PC-3 (cell line): ENCODE results near the gene NBAS.

ENCODE experiments used
- EZH2 ChIP-seq: fragments of 300-600 bp; sonication (generic); IDR thresholded peaks from one replicate; pipeline ENCODE4 v1.6.1; 2017; ENCODE audit warnings: antibody characterized with exemption, mild to moderate bottlenecking, low read length; ENCODE audit not compliant: unreplicated experiment
- EZH2phosphoT487 ChIP-seq: fragments of 300-600 bp; sonication (generic); IDR thresholded peaks from 2 replicates; pipeline ENCODE4 v1.6.1; 2018; ENCODE audit warnings: mild to moderate bottlenecking, antibody characterized with exemption, low read length, borderline replicate concordance
- TF ChIP-seq, protein P1 (sequence below): fragments of 300-600 bp; sonication (generic); conservative IDR thresholded peaks from 2 replicates; pipeline ENCODE4 v1.5.1; 2017; ENCODE audit warnings: antibody characterized with exemption, low read depth, mild to moderate bottlenecking, low read length

DNA sequence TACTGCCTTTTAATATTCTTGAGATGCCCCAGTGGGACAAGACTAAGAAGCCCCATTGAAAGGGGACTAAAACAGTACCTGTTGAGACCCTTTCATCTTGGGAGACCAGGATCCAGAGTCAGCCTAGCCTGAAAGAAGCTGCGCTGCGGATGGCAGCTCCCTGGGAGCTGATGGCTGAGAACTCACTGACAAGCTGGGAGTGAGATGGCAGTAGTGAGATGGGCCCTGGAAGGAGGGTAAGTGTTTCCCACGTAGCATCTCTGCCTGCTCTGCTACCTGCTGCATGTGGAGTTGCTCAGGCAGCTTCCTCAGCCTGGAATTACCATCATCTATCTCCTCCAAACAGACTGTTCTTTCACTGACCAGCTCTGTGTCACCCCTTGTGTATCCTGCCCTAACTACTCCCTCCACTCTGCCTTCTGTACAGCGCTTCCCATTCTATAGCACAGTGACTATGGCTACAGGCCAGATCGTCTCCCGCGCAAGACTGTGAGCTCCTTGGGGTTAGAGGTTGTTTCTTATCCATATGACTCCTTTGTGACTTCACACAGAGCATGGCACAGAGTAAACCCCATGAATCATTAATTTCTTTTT lies 330.4 kb downstream of the NBAS start:
- TF ChIP-seq EZH2phosphoT487, result no peak
- TF ChIP-seq, protein P1, sequence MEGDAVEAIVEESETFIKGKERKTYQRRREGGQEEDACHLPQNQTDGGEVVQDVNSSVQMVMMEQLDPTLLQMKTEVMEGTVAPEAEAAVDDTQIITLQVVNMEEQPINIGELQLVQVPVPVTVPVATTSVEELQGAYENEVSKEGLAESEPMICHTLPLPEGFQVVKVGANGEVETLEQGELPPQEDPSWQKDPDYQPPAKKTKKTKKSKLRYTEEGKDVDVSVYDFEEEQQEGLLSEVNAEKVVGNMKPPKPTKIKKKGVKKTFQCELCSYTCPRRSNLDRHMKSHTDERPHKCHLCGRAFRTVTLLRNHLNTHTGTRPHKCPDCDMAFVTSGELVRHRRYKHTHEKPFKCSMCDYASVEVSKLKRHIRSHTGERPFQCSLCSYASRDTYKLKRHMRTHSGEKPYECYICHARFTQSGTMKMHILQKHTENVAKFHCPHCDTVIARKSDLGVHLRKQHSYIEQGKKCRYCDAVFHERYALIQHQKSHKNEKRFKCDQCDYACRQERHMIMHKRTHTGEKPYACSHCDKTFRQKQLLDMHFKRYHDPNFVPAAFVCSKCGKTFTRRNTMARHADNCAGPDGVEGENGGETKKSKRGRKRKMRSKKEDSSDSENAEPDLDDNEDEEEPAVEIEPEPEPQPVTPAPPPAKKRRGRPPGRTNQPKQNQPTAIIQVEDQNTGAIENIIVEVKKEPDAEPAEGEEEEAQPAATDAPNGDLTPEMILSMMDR, result no peak
- TF ChIP-seq EZH2, result no peak
